Skeletal muscle cell (primary cell): ENCODE measurements around the gene ZSCAN9.

Source experiments
- DNase-seq: peaks from one replicate; pipeline ENCODE4 v3.0.0-alpha.2; 2010; ENCODE audit warnings: low read depth
- H3K4me3 ChIP-seq: 2 replicates; pipeline ENCODE4 v1.5.1; 2011; ENCODE audit warnings: low read depth, mild to moderate bottlenecking, control low read depth, low read length, moderate library complexity

Gene ZSCAN9

GRCh38 chr6:28218312-28219248, 6.5 kb upstream of the ZSCAN9 start:
- peak overlapping the region; percentile 58 for H3K4me3 ChIP-seq
- DNase-seq = peak; percentile 16

- no peak overlapping the region for H3K4me3 ChIP-seq
Measured at GRCh38 chr6:28220257-28221133, 4.6 kb upstream of the ZSCAN9 start.

GRCh38 chr6:28224131-28225055, 682 bp upstream of the ZSCAN9 start:
- no peak for DNase-seq
- peak overlapping the region; percentile 81 for H3K4me3 ChIP-seq

More at GRCh38 chr6:28220257-28221133, 4.6 kb upstream of the ZSCAN9 start:
- DNase-seq = no peak

- H3K4me3 ChIP-seq = no peak overlapping the region
- DNase-seq = no peak
Measured at GRCh38 chr6:28226460-28226859, 1.4 kb downstream of the ZSCAN9 start.

- no peak overlapping the region for H3K4me3 ChIP-seq
- no peak for DNase-seq
Measured at GRCh38 chr6:28232785-28233184, 7.7 kb downstream of the ZSCAN9 start.

GRCh38 chr6:28235912-28236452, 10.9 kb downstream of the ZSCAN9 start:
- no peak overlapping the region for H3K4me3 ChIP-seq
- no peak for DNase-seq

GRCh38 chr6:28239636-28240035, 14.6 kb downstream of the ZSCAN9 start:
- no peak for DNase-seq
- H3K4me3 ChIP-seq = no peak overlapping the region

GRCh38 chr6:28240471-28240870, 15.4 kb downstream of the ZSCAN9 start:
- no peak for DNase-seq
- H3K4me3 ChIP-seq = no peak overlapping the region

GRCh38 chr6:28243946-28244345, 18.9 kb downstream of the ZSCAN9 start:
- DNase-seq = no peak
- no peak overlapping the region for H3K4me3 ChIP-seq

- DNase-seq = no peak
- H3K4me3 ChIP-seq = no peak overlapping the region
Measured at GRCh38 chr6:28245206-28245941, 20.3 kb downstream of the ZSCAN9 start.

- no peak for DNase-seq
- H3K4me3 ChIP-seq = no peak overlapping the region
Measured at GRCh38 chr6:28248916-28249315, 23.8 kb downstream of the ZSCAN9 start.

- DNase-seq = no peak
- H3K4me3 ChIP-seq = peak overlapping the region; percentile 75
Measured at GRCh38 chr6:28250747-28251146, 25.7 kb downstream of the ZSCAN9 start.

- H3K4me3 ChIP-seq = peak overlapping the region; percentile 75
- DNase-seq = no peak
Measured at GRCh38 chr6:28251661-28252008, 26.6 kb downstream of the ZSCAN9 start.

- peak within 1 kb of the TSS; percentile 75 for H3K4me3 ChIP-seq
- peak; percentile 79 for DNase-seq
Measured at GRCh38 chr6:28252009-28252975, 27.2 kb downstream of the ZSCAN9 start, which contains the start of gene ZKSCAN4. Gene ZKSCAN4, minus strand, starts transcription at chr6:28252269. Its CDS starts 289 bp downstream, at chr6:28251980.

GRCh38 chr6:28254121-28254519, 29.0 kb downstream of the ZSCAN9 start:
- H3K4me3 ChIP-seq = no peak overlapping the region
- no peak for DNase-seq

GRCh38 chr6:28257042-28257441, 32.0 kb downstream of the ZSCAN9 start:
- H3K4me3 ChIP-seq = no peak overlapping the region
- DNase-seq = no peak
